Cerebellar nuclear complex (tissue), 1 donor: Measurements from ENCODE around the gene IQCE.

Experiments
- DNase-seq, 2 experiments: peaks; one replicate each; lab custom pipeline; 2025; lab: John Stamatoyannopoulos, UW

IQCE gene

DNA sequence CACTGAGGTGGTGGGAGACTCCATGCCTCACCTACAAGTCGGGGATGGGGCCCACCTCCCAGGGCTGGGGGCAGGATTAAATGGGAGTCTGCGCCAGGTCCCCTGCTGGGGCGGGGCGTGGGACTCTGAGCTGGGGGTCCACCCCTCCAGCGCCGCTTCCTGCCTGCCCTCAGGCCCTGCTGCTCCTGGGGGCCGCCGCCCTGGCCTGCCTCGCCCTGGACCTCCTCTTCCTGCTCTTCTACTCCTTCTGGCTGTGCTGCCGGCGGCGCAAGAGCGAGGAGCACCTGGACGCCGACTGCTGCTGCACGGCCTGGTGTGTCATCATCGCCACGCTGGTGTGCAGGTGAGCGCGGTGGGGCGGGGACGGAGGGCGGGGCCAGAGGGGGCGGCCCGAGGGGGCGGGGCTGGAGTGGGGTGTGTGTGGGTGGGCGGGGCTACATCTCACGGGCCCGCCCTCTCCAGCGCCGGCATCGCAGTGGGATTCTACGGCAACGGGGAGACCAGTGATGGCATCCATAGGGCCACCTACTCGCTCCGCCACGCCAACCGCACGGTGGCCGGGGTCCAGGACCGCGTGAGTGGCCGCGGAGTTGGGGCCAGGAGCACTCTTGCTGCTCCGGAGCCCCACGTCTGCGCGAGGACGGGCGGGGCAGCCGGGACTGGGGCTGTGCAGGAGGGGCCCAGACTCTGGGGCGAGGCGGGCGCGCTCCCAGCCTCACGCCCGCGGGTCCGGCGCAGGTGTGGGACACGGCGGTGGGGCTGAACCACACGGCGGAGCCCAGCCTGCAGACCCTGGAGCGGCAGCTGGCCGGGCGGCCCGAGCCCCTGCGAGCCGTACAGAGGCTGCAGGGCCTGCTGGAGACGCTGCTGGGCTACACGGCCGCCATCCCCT is 88.1 kb downstream of the IQCE start:
- DNase-seq = no peak

DNA sequence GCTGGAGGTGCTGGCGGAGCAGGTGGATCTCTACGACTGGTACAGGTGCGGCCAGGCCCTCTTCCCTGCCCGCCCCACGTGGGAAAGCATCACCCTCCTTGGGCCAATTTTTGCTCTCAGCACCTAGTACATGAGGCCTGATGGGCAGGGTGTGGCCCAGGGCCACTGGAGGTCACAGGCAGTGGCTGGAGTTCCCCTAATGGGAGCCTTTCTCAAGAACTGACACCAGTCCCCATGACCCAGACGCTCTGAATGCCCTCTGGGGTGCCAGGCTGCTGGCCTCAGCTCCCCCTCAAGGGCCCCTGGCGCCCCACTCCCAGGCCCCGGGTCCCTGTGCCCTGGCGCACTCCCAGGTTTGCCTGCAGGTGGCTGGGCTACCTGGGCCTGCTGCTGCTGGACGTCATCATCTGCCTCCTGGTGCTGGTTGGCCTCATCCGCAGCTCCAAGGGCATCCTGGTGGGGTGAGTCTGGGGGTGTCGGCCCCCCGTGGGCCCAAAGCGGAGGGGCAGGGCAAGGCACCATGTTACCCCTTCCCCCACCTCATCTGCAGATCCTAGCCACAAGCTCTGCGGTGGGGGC is 88.9 kb downstream of the IQCE start:
- no peak for DNase-seq

GRCh38 chr7:2649139-2649838 is 90.5 kb downstream of the IQCE start:
- no peak for DNase-seq

DNA sequence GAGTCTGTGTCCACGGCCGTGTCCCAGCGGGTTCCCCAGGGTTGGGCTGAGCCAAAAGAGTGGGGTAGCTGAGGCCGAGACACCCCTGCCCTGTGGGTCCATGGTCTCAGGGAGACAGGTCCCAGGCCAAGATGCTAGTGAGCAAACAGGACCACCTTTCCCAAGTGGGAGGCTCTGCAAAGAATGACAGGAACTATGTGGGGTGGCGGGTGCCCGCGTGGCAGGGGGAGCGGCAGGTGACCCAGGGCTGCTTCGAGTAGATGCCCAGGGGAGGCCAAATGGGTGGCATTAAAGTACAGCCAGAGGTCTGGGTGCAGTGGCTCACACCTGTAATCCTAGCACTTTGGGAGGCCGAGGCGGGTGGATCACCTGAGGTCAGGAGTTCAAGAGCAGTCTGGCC is 91.2 kb downstream of the IQCE start:
- DNase-seq = no peak

- no peak for DNase-seq
Observed at GRCh38 chr7:2650451-2650850, 91.7 kb downstream of the IQCE start.

DNA sequence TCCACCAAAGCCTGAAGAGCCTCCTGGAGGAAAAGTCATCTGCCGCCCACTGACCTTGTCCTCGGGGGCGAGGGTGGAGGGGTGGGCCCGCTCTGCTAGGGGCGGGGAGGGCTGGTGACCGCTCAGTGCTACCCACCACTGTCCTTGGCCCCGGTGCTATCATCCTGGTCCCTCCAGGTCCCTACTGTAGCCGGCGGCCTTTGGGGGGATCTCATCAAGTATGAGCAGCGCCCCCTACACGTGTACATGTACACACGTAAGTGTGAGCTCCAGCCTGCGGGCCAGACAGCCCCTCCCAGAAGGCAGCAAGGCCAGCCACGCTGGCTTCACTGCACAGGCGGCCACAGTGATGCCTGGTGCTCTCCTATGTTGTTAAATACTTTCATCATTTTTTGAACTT is 92.6 kb downstream of the IQCE start:
- DNase-seq = no peak

- DNase-seq = no peak
Observed at GRCh38 chr7:2651847-2652735, 93.3 kb downstream of the IQCE start.

DNA sequence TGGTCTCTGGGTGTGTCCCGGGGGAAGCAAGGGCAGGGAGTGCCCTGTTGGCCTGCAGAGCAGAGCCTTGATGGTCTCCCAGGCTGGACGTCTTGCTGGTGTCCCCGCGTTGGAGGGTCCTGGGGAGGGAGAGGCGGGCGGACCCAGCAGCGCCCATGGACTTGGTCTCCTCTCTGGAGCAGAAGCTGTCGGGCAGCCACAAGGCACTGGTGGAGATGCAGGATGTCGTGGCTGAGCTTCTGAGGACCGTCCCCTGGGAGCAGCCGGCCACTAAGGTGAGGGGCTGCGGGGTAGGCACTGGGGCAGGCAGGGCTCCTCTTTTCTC is 93.9 kb downstream of the IQCE start:
- DNase-seq = no peak

DNA sequence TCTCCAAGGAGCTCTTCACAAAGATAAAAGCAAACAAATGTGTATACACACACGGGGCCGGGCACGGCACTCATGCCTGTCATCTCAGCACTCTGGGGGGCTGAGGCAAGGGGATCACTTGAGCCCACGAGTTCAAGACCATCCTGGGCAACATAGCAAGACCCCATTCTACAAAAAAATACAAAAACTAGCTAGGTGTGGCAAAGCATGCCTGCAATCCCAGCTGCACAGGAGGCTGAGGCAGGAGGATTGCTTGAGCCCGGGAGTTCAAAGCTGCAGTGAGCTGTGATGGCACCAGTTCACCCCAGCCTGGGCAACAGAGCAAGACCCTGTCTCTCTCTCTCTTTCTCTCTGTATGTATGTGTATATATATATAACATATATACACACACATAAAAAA is 95.3 kb downstream of the IQCE start:
- DNase-seq = no peak

- DNase-seq = no peak
Observed at GRCh38 chr7:2655870-2656614, 97.3 kb downstream of the IQCE start.

- no peak for DNase-seq
Observed at GRCh38 chr7:2657208-2657607, 98.4 kb downstream of the IQCE start.

GRCh38 chr7:2657920-2658671 is 99.3 kb downstream of the IQCE start:
- no peak for DNase-seq

DNA sequence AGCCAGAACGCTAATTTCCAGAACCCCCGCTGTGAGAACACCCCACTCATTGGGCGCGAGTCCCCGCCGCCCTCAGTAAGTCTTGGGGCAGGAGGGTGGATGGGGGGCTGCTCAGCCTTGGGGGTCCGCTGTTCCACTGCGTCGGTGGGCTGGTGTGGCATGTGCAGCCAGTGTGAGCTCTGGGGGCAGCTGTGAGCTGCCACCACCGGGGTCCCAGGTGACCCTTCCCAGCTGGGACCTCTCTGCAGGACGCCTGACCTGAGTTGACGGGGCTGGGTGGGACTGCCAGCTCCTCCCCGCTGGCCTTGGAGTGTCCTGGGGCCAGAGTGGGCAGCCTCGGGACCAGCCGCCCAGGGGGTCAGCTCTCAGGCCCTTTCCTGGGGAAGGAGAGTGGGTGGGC is 100.2 kb downstream of the IQCE start:
- DNase-seq = no peak

GRCh38 chr7:2659556-2660358 is 101.0 kb downstream of the IQCE start:
- no peak for DNase-seq

DNA sequence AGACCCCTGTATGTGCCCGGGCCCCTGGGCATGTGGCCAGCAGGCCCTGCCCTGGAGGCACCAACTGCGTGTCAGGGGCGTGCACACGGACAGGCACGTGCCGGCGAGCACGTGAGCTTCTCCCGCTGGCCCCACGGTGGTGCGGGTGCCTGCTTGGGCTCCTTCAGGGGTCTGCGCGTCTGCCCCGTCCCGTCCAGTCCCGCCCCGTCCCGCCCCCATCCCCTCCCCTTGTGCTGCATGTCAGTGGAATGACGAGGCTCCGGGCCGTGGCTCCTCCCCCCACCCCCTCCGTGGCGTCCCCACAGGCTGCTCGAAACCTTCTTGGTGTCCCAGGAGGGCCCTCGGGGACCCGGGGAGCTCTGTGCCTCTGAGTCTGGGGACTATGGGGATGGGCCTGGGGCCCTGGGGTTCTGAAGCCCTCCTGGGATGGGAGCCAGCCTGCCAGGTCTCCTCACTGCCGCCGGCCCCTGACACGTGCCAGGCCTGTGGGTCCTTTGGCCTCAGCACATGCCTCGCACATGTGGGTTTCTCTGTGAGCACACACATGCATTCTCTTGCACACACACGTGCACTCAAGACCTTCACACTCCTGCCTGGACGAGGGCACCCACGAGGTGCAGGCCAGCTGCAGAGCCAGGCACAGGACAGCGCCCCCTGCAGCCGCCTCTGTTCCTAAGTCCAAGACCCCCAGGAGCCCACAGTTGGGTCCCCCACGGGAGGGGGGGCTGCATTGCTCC is 101.7 kb downstream of the IQCE start:
- no peak for DNase-seq

DNA sequence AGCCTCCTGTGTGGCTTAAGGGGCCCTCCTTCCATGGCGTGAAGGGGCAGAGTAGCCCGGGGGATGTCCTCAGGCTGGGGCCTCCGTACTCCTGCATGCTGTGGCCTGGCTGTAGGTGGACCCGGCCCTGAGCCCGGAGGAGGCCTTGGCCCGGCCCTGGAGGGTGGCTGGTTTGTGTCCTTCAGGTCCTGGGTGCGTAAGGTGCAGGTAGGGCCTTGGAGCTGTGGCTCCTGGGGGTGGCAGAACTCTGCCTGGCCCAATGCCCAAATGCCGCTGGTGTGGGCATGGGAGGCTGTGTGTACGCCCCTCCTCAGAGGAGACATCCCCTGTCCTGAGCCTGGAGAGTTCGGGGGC is 102.3 kb downstream of the IQCE start:
- DNase-seq = no peak

DNA sequence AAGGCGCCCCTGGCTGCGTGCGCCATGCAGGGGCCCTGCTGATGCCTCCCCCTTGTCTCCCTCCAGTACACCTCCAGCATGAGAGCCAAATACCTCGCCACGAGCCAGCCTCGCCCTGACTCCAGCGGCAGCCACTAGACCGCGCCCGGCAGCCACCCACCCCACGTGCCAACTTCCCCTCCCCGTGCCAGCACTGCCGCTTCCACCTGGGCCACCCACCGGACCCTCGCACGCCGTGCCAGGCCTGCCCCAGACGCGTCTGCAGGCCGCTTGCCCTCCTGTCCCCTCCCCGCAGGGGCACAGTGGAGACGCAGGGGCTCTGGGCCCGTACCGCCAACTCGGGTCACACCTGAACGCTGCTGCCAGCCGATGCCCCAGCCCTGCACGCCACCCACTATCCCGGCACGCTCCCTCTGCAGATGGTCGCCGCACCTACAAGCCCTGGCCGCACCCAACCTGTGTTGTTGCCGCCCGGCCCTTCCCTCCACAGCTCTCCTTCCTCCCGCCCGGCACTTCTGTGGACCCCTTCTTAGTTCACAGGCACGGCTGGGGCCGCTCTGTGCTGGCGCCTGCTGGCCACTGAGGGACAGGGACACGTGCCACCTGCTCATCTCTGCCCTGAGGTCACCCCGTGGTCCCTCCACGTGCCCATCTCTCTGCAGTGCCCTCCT is 103.0 kb downstream of the IQCE start:
- DNase-seq = no peak

- no peak for DNase-seq
Observed at GRCh38 chr7:2662273-2663120, 103.7 kb downstream of the IQCE start.
